Gastrocnemius medialis (tissue), 4 donors: ENCODE measurements around the gene SETX. TPM values are rescaled to one million over a fixed set of nuclear protein-coding genes. Genes with fewer than 3 reads are reported as not detected.
A peak's percentile ranks its signal among the peaks of the same experiment; 100 is the strongest.

Experiments used
- ATAC-seq, 2 donors: fragments of 150-250 bp; one replicate each; pipeline ENCODE4 v1.9.1; 2016
- DNase-seq, 2 donors: peaks; one replicate each; pipeline ENCODE4 v3.0.0-alpha.2; 2019
- H3K27ac ChIP-seq, 4 donors: fragments of 200-600 bp; sonication (generic); 1 replicate in 1 of 4; 2 replicates in 3 of 4; pipeline ENCODE4 v1.5.1; 2016 to 2018; ENCODE audit warnings: mild to moderate bottlenecking in 2 of 4, moderate library complexity in 1 of 4
- H3K27me3 ChIP-seq, 3 donors: fragments of 200-600 bp; sonication (generic) in 2 of 3; 1 replicate in 1 of 3; 2 replicates in 2 of 3; pipeline versions ENCODE4 v1.5.1 to v1.6.0; 2016 to 2019; ENCODE audit warnings: mild to moderate bottlenecking in 1 of 3, moderate library complexity in 1 of 3
- H3K36me3 ChIP-seq, 2 donors: fragments of 200-600 bp; sonication (generic) in 1 of 2; one replicate each; pipeline ENCODE4 v1.5.1; 2017 to 2018
- H3K4me1 ChIP-seq, 2 donors: fragments of 200-600 bp; sonication (generic) in 1 of 2; one replicate each; pipeline ENCODE4 v1.5.1; 2016 to 2017; ENCODE audit warnings: mild to moderate bottlenecking in 2 of 2
- H3K4me3 ChIP-seq, 4 donors: fragments of 200-600 bp; sonication (generic) in 3 of 4; 1 replicate in 1 of 4; 2 replicates in 3 of 4; pipeline ENCODE4 v1.5.1; 2016 to 2019; ENCODE audit warnings: mild to moderate bottlenecking in 2 of 4
- H3K9me3 ChIP-seq, 3 donors: fragments of 200-600 bp; sonication (generic) in 2 of 3; 1 replicate in 1 of 3; 2 replicates in 2 of 3; pipeline ENCODE4 v1.5.1; 2016 to 2019
- CTCF ChIP-seq, 5 experiments: fragments of 450-650 bp in 3 of 5; fragments of 200-600 bp in 2 of 5; sonication (generic) in 2 of 5; IDR thresholded peaks in 4 of 5; conservative IDR thresholded peaks in 1 of 5; 1 replicate in 4 of 5; 2 replicates in 1 of 5; pipeline ENCODE4 v1.5.1; 2016 to 2019; ENCODE audit warnings: antibody characterized with exemption in 5 of 5, mild to moderate bottlenecking in 3 of 5, moderate library complexity in 3 of 5
- POLR2A ChIP-seq, 2 donors: fragments of 450-650 bp; IDR thresholded peaks; one replicate each; pipeline ENCODE4 v1.6.1; 2017; ENCODE audit warnings: antibody characterized with exemption in 2 of 2, mild to moderate bottlenecking in 2 of 2, moderate library complexity in 2 of 2
- in situ Hi-C, 4 donors: fragments of 200-750 bp; cut with MboI; loops; one replicate each; pipeline versions ENCODE4 v1.15.0 to v1.8.0; 2017; ENCODE audit warnings: low sequenced_read_pairs in 4 of 4
- intact Hi-C: fragments of 100-400 bp; cut with DNase I; formaldehyde crosslinking; loops from one replicate; pipeline ENCODE4 v1.15.1; 2023; ENCODE audit warnings: low total_unique reads
- total RNA-seq, 4 donors: library from RNA; depleted of rRNA; stranded (reverse); fragments of >200 nt; gene quantifications; one replicate each; pipeline versions ENCODE4 v1.1.0 to v1.2.3, GENCODE V29; 2016

The SETX gene
- total RNA-seq, 4 donors from 2014 or later = 22.3 to 39.3 (median 24.8) TPM

- DNase-seq = no peak
- in situ Hi-C loops (no loop called here), intact Hi-C loops (no loop called here)
- no peak overlapping the region for H3K4me3 ChIP-seq
- peak overlapping the region in 2 of 4 donors; percentile 52 to 67 for H3K27ac ChIP-seq
- no peaks in the 10 kb centered on the region for H3K9me3 ChIP-seq
- peaks cover 3 to 82% of the 10 kb centered on the region in 2 donors for H3K36me3 ChIP-seq
- no peaks in the 10 kb centered on the region for H3K27me3 ChIP-seq
- TF ChIP-seq CTCF (IDR thresholded peaks at IDR 0.05 in 4 of 5, conservative IDR thresholded peaks at IDR 0.05 in 1 of 5) (no peak), POLR2A (IDR thresholded peaks at IDR 0.05) (no peak)
- H3K4me1 ChIP-seq = peaks cover 36 to 55% of the 10 kb centered on the region in 2 donors
- ATAC-seq = no peak
Observed at GRCh38 chr9:132348676-132349075, 6.1 kb downstream of the SETX start.

- H3K27ac ChIP-seq = peak overlapping the region; percentile 1 to 75 (median 52)
- peak in 1 of 2 donors; percentile 59 for ATAC-seq
Observed at GRCh38 chr9:132346177-132346576, 8.6 kb downstream of the SETX start.

GRCh38 chr9:132341177-132341840 is 13.5 kb downstream of the SETX start:
- no peak for ATAC-seq
- DNase-seq = no peak
- intact Hi-C loops = no loop called here
- Histone ChIP-seq H3K27ac (no peak overlapping the region), H3K27me3 (no peaks in the 10 kb centered on the region), H3K9me3 (no peaks in the 10 kb centered on the region), H3K4me1 (peaks cover 6 to 7% of the 10 kb centered on the region in 2 donors), H3K36me3 (peaks cover 3 to 88% of the 10 kb centered on the region in 2 donors), H3K4me3 (no peak overlapping the region)
- no peak for TF ChIP-seq CTCF (IDR thresholded peaks at IDR 0.05 in 4 of 5, conservative IDR thresholded peaks at IDR 0.05 in 1 of 5)
- TF ChIP-seq POLR2A (IDR thresholded peaks at IDR 0.05) = no peak
- in situ Hi-C loops = no loop called here

More at GRCh38 chr9:132346177-132346576, 8.6 kb downstream of the SETX start:
- in situ Hi-C loops (no loop called here), intact Hi-C loops (no loop called here)
- H3K4me1 ChIP-seq = peaks cover 18 to 36% of the 10 kb centered on the region in 2 donors
- DNase-seq = no peak
- no peaks in the 10 kb centered on the region for H3K27me3 ChIP-seq
- no peak overlapping the region for H3K4me3 ChIP-seq
- TF ChIP-seq CTCF (IDR thresholded peaks at IDR 0.05 in 4 of 5, conservative IDR thresholded peaks at IDR 0.05 in 1 of 5) (no peak), POLR2A (IDR thresholded peaks at IDR 0.05) (no peak)
- H3K9me3 ChIP-seq = no peaks in the 10 kb centered on the region
- H3K36me3 ChIP-seq = peaks cover 3 to 86% of the 10 kb centered on the region in 2 donors

- intact Hi-C loops = no loop called here
- H3K4me3 ChIP-seq = no peak overlapping the region
- H3K9me3 ChIP-seq = no peaks in the 10 kb centered on the region
- DNase-seq (no peak), ATAC-seq (no peak)
- H3K27ac ChIP-seq = peak overlapping the region in 1 of 4 donors; percentile 80
- peaks cover 0 to 78% of the 10 kb centered on the region in 2 donors for H3K36me3 ChIP-seq
- in situ Hi-C loops = no loop called here
- no peak for TF ChIP-seq CTCF (IDR thresholded peaks at IDR 0.05 in 4 of 5, conservative IDR thresholded peaks at IDR 0.05 in 1 of 5)
- TF ChIP-seq POLR2A (IDR thresholded peaks at IDR 0.05) = no peak
- no peaks in the 10 kb centered on the region for H3K27me3 ChIP-seq
- peaks cover 0 to 14% of the 10 kb centered on the region in 2 donors for H3K4me1 ChIP-seq
Observed at GRCh38 chr9:132334364-132334763, 20.4 kb downstream of the SETX start.
